ENCODE data around the gene DENR.
"Not testable (repeated sequence)": the region's sequence is repeated elsewhere in the genome, so short reads cannot be mapped to it uniquely, and the experiment has no call there.

Gene DENR, protein sequence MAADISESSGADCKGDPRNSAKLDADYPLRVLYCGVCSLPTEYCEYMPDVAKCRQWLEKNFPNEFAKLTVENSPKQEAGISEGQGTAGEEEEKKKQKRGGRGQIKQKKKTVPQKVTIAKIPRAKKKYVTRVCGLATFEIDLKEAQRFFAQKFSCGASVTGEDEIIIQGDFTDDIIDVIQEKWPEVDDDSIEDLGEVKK

DNA sequence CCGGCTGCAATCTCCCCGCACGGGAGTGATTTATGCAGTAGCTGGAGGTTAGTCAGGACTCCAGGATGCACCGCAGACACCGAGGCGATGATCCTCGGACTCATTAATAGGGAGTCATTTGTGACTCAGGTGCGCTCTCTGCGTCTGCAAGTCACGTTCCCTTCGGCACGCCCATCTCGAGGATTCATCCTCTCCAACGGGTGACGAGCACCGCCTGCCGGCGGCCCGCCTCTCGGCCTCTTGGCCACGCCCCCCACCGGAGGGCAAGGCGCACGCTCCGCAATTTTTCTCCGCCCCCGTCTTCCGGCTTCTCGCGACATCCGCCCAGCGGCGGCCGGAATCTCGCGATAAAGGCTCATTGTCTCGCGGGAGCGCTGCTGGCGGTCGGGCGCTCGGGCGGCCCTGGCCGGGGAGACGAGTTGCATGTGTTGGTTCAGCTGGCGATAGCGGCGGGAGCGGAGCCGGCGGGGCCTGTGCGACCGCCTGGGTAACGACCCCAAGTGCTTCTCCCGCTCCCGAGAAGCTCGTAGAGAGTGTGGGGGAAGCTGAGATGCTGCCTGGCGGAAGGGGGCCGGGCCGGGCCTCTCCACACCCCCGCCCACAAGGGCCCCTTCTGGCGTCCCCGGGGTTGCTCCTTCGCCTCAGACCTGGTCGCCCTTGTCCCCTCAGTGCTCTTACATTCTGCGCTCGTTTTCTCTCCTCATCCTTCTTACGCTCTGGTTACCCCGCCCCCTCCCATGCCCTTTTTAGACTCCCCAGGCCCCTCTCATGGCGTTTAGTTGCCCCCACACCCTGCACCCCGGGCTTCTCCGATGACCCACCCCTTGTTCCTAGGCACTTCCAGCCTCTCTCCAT is at the start of gene DENR:
DENR (plus strand) TSS at position 361 of the 855 bp plus-strand sequence. CDS start 878 bp downstream, outside the sequence.
- peak; percentile 82 for DNase-seq (ENCODE audit: low read depth)
- TF ChIP-seq, protein P1, sequence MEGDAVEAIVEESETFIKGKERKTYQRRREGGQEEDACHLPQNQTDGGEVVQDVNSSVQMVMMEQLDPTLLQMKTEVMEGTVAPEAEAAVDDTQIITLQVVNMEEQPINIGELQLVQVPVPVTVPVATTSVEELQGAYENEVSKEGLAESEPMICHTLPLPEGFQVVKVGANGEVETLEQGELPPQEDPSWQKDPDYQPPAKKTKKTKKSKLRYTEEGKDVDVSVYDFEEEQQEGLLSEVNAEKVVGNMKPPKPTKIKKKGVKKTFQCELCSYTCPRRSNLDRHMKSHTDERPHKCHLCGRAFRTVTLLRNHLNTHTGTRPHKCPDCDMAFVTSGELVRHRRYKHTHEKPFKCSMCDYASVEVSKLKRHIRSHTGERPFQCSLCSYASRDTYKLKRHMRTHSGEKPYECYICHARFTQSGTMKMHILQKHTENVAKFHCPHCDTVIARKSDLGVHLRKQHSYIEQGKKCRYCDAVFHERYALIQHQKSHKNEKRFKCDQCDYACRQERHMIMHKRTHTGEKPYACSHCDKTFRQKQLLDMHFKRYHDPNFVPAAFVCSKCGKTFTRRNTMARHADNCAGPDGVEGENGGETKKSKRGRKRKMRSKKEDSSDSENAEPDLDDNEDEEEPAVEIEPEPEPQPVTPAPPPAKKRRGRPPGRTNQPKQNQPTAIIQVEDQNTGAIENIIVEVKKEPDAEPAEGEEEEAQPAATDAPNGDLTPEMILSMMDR (IDR thresholded peaks at IDR 0.05; ENCODE audit: control insufficient read depth, insufficient read depth, low read depth, low read length, missing control alignments): peak; percentile 93
- peak within 1 kb of the TSS; percentile 87 for H3K4me3 ChIP-seq (ENCODE audit: control insufficient read depth, low read depth, low read length)

DNA sequence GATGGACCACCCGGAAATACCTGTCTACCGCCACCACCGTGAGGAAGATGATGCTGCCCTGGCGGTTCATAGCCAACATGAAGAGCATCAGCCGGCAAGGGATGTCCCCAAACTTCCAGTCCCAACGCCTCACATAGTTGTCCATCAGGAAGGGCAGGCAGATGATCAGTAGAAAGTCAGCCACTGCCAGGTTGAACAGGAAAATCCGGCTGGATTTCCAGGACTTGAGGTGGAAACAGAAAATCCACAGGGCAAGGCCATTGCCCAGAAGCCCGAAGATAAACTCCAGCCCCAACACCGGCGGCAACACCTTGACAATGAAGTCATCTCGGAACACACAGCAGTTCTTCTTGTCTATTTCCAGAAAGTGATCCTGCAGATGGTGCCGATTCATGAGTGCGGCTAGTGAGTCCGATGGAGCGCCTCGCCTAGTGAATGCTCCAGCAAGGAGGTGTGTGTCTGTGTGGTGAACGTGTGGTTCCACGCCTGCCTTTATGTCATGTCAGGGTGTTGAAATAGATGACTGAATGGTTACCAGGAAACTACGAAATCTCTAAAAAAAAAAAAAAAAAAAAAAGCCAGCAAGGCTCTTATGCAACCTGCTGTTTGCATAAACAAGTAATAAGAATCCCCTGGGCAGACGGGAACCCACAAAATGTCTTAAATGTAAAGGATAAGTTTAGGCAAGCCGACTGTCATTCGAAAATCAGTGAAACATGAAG is 49.6 kb upstream of the DENR start, which contains the start of gene HCAR2:
HCAR2 (minus strand) TSS at position 468 of the 722 bp plus-strand sequence; CDS start at position 394, 74 bp downstream.
- not testable (repeated sequence) for H3K4me3 ChIP-seq (ENCODE audit: control insufficient read depth, low read depth, low read length); DNase-seq (ENCODE audit: low read depth)

DNA sequence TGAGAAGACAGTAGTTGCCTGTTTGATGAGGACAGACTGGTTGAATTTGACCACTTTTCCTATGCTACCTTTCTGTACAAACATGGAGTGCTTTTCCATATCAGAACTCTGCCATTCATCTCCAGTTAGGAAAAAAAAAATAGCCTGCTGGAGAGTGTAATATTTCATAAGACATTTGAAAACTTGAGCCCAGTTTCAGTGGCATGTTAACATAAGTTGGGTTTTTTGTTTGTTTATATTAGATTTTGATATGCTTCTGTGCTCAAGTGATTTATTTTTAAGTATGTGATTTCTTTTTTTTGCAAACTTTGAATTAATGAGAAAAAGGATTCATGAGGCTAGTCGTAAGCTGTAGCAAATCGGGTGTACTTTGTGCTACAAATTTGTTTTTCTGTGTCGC is 48.8 kb upstream of the DENR start:
- DNase-seq (ENCODE audit: low read depth); H3K4me3 ChIP-seq (ENCODE audit: control insufficient read depth, low read depth, low read length): not testable (repeated sequence)

DNA sequence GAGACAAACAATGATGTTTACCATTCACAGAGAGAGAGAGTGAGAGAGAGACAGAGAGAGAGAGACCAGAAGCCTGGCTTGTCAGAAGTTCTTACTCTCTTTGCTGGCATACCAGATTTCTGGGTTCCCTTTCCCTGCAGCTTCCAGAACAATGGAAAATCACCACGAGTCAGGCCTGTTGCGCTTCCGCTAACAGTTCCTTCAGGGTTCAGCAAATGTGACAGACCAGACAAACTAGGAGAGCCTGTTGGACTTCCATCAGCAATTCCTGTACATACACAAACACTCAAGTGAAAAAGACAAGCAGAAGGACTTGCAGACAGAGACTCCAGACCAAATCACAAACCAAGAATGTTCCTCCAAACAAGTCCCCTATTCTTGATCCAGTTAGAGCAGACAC is 43.3 kb upstream of the DENR start:
- not testable (repeated sequence) for H3K4me3 ChIP-seq (ENCODE audit: control insufficient read depth, low read depth, low read length); DNase-seq (ENCODE audit: low read depth)

DNA sequence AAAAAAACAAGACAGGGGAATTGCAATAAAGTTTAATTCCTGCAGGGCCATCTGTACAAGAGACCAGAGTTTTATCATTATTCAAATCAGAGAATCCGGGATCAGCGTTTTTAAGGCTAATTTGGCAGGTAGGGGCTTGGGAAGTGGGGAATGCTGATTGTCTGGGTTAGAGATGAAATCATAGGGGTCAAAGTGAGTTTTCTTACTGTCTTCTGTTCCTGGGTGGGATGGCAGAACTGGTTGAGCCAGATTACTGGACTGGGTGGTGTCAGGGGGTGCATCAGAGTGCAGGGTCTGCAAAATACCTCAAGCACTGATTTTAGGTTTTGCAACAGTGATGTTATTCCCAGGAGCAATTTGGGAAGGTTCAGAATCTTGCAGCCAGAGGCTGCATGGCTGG is 42.3 kb upstream of the DENR start:
- not testable (repeated sequence) for H3K4me3 ChIP-seq (ENCODE audit: control insufficient read depth, low read depth, low read length); DNase-seq (ENCODE audit: low read depth)

DNA sequence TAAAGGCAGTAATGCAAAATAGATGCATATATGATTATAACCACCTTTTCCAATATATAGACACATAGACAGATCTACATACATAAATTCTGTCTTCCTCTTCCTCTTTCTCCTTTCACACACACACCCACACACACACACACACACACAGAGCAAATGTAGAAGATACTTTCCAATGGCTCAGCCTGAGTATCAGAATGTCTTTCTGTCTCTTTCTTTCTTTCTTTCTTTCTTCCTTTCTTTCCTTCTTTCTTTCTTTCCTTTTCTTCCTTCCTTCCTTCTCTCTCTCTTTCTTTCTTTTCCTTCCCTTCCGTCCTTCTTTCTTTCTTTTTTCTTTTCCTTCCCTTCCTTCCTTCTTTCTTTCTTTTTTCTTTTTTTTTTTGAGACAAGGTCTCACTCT is 41.4 kb upstream of the DENR start:
- not testable (repeated sequence) for DNase-seq (ENCODE audit: low read depth); H3K4me3 ChIP-seq (ENCODE audit: control insufficient read depth, low read depth, low read length)

DNA sequence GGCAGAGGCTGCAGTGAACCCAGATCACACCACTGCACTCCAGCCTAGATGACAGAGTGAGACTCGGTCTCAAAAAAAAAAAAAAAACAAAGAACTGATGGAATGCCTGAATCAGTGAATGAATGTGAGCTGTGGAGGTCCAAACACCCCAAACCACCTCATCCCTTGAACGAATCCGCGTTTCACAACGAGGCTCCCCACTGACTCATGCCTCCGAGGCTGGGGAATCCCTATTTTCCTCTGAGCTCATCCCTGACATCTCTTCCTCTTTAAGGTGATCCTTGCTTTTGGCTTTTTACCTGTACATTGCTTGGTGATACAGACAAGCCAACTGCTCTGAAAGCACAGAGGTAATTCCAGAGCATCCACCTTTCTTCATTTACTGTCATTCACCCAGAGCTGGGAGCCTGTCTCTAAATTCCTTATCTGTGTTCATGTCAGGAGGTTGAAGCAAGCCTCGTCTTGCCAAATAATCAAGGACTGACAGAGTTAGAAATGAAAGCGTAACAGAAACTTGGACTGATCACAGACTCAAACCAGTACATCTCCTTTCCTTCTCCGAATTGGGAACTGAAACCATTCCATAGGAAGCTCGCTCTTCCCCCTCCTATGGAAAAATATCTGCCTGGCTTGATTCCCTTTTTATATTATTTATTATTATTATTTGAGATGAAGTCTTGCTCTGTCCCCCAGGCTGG is 39.0 kb upstream of the DENR start:
- DNase-seq (ENCODE audit: low read depth); H3K4me3 ChIP-seq (ENCODE audit: control insufficient read depth, low read depth, low read length): not testable (repeated sequence)

DNA sequence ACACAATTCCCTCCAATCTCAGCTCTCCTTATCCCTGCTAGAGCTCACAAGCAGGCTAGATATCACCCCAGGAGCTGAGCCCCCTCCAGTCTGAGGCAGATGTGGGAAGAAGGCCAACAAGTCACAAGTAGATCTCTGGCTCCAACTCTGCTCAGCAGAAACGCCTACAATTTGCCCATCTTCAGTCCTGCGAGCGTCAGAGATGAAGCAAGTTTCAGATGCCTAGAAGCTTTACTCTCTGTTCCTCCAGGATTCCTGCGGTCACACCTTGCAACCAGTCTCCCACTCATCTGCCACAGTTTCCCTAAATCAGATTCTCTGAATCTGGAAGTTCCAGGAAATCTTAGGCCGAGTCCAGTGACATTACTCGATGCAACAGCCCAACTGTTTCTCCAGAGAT is 37.4 kb upstream of the DENR start:
- H3K4me3 ChIP-seq (ENCODE audit: control insufficient read depth, low read depth, low read length); DNase-seq (ENCODE audit: low read depth): not testable (repeated sequence)

DNA sequence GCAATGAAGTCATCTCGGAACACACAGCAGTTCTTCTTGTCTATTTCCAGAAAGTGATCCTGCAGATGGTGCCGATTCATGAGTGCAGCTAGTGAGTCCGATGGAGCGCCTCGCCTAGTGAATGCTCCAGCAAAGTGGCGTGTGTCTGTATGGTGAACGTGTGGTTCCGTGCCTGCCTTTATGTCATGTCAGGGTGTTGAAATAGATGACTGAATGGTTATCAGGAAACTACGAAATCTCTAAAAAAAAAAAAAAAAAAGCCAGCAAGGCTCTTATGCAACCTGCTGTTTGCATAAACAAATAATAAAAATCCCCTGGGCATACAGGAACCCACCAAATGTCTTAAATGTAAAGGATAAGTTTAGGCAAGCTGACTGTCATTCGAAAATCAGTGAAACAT is 36.0 kb upstream of the DENR start, which contains the start of gene HCAR3:
HCAR3 (minus strand) TSS at position 154 of the 400 bp plus-strand sequence; CDS start at position 80, 74 bp downstream.
- DNase-seq (ENCODE audit: low read depth); H3K4me3 ChIP-seq (ENCODE audit: control insufficient read depth, low read depth, low read length): not testable (repeated sequence)

DNA sequence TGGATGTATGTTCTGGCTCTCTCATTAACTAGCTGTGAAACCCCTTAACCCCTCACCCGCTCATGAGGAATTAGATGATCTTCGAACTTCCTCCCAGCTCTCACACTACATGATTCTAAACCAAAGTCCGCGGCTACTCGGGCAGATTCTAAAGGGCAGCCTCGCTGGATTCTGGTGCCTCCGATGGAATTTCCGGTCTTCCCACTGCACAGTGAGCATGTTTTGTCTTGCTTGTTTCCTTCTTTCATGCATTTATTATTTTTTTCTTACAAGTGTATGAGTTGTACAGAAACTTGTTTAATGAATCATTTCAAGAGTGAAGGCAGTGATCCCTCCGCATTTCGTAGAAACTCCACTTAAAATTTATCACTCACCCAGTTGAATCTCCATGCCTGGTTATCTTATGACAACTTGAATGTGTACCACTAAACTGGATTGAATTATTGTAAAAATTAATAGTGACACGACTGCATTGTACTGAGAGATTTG is 31.5 kb upstream of the DENR start:
- TF ChIP-seq, protein P1 (IDR thresholded peaks at IDR 0.05; ENCODE audit: control insufficient read depth, insufficient read depth, low read depth, low read length, missing control alignments): no peak
- no peak for DNase-seq (ENCODE audit: low read depth)
- no peak overlapping the region for H3K4me3 ChIP-seq (ENCODE audit: control insufficient read depth, low read depth, low read length)

All from AG09309 (cell line).